Activated T-cell treated with anti-CD3 and anti-CD28 coated beads for 1 hour (primary cell): Measurements from ENCODE around the gene SLC2A10.

ENCODE experiments used
- DNase-seq: peaks from one replicate; pipeline ENCODE4 v3.0.0-alpha.2; 2020; ENCODE audit warnings: low read depth

SLC2A10 gene

DNA sequence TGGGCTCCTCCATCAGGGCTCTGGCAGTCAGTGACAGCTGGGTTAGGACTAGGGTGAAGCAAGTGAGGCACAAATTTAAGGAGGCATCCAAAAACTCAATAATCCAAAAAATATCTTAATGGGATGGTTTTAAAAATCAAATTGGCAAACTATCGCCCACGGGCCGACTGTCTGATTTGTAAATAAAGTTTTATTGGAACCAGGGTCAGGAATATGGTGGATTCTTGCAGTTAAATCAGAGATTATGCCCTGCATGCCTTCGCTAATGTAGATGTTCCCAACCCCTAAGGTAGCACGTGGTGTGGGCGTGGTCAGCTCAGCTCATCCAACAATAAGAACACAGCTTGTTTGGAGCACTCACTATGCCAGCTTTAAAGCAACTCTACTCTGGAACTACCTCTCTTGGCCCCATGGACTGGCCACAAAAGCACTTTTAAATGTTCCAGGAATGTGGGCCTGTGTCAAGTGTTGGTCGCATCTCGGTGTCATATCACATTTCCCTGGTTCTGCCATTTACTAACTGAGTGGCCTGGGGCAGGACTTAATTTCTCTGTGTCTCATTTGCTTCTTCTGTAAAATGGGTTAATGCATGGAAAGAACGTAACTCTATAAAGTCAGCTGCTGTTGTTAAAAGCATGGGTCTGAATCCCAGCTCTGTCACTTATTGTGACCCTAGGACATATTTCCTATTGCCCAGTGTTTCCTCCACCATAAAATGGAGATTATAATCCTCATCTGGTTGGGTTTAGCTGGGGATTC is 27.2 kb upstream of the SLC2A10 start:
- no peak for DNase-seq

DNA sequence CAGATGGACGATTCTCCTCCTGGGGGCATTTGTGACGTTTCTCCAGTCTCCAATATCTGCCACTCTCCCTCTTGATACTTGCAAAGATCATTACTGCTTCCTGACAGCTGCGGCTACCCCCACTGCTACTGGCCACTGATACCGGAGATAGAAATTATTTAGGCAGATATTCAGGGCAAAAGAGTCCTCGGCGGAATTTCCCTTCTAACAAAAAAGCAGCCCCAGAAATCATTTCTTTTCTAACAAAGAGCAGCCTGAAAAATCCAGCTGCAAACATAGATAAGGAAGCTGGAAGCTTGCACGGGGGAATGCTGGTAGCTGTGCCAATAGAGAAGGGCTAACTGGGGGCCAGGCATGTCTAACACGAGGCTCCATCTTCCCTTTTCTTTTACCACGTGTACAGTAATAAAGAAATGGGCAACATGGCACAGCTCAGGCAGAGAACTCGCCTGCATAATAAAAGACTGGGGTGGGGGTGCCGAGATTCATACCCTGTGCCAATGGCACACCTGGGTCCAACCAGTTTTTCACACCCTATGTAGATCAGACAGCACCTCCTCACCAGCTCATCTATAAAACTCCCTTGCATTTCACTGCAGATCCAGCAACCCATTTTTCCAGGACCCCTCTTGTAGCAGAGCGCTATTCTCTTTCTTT is 26.3 kb upstream of the SLC2A10 start:
- DNase-seq = no peak

- DNase-seq = no peak
Observed at GRCh38 chr20:46683668-46683938, 25.8 kb upstream of the SLC2A10 start.

DNA sequence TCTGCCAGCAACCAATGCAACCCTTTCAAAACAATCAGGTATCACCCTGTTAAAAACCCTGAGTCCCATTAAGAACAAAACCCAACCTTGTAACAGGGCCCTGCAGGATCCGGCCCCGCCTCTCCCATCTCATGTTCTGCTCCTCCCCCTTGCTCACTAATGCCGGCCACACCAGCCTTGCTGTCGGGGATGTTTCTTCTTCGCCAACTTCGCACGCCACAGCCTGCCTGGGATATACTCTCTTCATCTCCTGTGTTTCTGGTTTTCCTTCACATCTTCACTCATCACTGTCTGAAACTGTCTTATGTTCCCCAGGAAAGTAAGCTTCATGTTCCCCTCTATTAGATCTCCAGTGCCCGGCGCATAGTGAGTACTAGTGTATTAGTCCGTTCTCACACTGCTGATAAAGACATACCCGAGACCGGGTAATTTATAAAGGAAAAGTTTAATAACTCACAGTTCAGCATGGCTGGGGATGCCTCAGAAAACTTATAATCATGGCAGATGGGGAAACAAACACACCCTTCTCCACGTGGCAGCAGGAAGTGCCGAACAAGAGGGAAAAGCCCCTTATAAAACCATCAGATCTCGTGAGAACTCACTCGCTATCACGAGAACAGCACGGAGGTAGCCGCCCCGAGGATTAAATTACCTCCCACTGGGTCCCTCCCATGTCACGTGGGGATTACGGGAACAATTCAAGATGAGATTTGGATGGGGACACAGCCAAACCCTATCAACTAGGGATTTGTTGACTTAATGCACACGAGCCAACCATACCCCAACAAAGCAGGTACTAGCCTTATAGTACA is 25.3 kb upstream of the SLC2A10 start:
- DNase-seq = no peak

DNA sequence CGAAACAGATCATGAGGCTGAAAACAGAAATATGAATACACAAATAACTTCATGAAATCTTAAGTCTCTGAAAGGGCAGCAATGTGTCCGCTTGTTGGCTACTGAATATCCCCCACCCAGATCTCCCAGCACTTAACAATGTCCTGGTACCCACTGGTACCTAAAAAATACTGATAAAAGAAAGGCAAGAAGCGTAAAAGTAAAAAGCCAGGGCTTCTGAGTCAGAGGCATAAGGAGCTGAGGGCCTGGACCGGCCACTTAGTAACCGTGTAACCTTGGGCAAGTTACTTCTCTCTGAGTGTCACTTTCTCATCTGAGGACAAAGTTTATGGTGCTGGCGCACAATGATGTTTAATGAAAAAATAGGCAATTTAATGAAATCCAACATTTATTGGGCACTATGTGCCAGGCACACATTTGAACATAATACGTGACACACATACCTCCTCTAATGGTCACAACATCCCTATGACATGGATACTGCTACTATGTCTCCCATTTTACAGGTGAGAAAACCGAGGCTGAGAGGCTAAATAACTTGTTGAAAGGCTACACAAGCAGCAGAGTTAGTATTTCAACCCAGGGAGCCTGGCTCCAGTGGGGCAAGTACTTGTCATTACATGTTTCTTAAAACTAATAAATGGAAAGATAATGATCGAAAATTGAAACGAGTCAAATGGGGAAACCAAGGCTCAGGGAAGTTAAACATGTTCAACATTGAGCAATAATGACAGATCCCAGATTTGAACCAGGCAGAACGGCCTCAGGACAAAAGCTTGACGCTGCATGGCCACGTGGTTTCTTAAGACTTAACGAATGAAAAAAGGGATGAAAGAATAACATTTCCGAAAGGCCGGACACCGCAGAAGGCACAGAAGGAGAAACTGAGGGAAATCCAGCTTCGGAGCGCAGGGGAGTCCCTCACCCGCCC is 21.0 kb upstream of the SLC2A10 start:
- no peak for DNase-seq

GRCh38 chr20:46689082-46689753 is 20.2 kb upstream of the SLC2A10 start, which contains the start of gene TP53RK:
Gene TP53RK (minus strand): TSS chr20:46689444. CDS start chr20:46689414, 30 bp downstream.
- peak; percentile 91 for DNase-seq

DNA sequence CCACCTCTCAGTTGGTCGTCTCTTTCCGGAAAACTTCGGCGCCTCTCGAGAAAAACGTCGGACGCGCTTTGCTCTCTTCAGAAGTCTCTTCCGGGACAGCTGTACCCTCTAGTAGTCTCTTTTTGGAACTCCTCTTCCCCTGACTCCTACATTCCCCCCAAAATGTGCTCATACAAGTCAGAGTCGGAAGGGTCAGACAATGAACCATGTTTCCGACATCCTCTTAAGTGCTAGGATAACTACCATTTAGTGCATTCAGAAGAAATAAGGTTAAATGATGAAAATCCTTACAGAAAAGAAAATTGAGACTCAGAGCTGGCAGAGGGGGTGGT is 19.7 kb upstream of the SLC2A10 start:
- no peak for DNase-seq

- no peak for DNase-seq
Observed at GRCh38 chr20:46690219-46691106, 19.0 kb upstream of the SLC2A10 start.

GRCh38 chr20:46691196-46691595 is 18.3 kb upstream of the SLC2A10 start:
- DNase-seq = no peak

DNA sequence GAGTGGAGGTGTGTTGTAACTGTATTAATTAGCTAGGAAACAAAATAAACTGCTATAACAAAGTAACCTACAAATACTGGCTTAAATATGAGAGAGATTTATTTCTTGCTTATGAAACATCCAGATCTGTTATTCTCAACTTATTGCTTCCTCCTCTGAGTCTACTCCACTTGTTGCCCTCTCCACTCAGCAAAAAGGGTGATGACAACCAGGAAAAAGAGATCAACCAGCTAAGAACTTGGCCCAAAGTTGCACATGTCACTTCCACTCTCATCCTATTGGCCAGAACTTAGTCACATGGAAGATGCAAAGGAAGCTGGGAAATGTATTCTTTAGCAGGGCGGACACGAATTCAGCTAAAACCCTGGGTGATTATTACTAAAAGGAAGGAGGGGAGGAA is 15.0 kb upstream of the SLC2A10 start:
- no peak for DNase-seq

DNA sequence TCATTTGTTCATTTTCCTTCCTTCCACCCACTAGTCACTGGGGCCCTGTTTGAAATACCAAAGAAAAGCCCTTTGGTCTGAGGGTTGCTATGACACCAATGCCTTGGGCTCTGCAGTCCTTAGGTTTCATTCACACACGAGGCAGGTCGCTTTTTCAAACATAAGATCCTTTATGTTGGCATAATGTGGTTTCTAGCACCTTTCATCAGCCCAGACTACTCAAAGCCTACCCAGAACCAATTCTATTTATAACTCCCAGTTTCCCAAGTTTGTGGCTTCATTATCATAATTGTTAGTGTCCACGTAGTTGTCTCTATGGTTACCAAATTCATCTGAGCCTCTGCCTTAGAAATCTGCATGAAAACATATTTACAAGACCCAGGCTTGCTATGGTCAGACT is 13.6 kb upstream of the SLC2A10 start:
- DNase-seq = no peak

DNA sequence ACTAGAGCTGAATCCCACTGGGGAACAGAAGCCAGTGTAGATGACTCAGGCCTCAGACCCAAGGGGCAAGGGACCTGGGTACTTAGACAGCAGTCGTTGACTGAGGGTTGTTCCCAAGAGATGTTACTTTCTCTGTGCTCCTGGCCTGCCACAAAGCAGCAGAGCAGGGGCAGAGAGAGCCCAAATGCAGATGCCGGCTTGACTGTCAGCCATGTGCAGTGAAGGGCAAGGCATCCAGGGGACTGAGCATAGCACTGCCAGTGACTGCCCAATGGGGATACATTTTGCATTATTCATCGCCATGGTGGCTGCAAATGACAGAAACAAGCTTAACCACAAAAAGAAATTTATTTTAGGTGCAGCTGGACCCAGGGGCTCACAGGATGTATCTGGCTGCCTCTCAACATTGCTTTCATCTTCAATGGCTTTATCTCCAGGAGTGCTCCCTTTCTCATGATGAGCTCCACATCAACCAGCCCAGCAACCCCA is 12.6 kb upstream of the SLC2A10 start:
- DNase-seq = no peak

DNA sequence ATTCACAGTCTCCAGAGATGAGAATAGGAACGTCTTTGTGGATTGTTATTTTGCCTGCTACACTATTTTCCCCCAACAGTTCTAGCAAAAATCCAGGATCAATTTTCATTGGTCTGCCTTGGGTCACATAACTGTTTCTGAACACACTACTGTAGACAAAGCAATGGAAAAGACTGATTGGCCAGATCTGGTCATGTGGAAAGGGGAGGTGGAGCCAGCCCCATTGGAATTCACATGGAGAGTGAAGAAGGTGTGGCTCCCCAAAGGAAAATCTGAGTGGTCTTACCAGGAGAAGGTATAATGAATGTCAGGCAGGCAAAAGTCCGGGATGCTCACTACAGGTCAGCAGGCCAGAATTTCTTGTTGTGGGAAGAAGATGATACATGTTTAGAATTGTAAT is 10.7 kb upstream of the SLC2A10 start:
- DNase-seq = no peak

DNA sequence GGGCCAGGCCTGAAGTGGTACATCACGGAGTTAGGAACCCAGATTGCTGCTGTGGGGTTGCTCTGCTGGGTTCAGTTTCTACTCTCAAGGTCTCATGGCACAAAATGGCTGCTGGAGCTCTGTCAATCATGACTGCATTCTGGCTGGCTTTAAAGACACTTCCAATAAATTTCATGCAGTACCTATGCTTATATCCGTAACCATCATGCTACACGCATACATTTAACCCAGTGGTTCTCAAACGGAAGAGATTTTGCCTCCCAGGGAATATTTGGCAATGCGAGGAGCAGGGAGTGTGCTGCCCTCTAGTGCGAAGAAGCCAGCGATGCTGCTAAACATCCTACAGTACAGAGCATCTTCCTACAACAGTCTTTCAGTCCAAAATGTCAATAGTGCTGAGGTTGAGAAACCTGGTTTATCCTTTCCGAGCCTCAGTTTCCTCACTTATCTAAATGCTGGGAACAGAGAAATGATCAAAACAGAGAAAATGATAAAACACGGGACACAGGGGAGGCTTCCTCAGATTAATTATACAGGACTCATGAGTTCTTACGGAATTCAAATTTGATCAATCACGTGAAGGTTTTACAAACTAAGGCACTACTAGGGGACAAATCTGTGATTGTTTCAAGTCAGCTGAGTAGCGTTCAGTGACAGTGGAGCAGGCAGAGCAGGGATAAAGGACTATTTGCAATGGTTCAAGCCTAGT is 9.6 kb upstream of the SLC2A10 start:
- no peak for DNase-seq

DNA sequence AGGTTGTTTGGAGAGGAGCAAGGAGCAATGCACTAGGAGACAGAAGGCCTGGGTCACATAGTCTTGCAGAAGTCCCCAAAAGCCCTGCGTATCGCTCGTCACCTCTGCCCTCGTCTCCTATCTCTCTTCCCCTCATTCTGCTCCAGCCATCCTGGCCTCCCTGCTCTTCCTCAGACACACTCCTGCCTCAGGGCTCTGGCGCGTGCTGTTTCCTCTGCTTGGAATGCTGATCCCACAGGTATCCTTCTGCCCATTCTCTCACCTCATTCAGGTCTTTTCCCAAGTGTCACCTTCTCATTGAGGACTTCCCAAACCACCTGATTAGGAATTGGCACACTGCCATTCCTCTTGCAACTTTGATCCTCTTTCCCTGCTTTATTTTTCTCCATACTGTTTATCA is 9.0 kb upstream of the SLC2A10 start:
- no peak for DNase-seq

GRCh38 chr20:46701057-46701456 is 8.4 kb upstream of the SLC2A10 start:
- DNase-seq = no peak

- no peak for DNase-seq
Observed at GRCh38 chr20:46701556-46701955, 7.9 kb upstream of the SLC2A10 start.

- DNase-seq = no peak
Observed at GRCh38 chr20:46701986-46702385, 7.5 kb upstream of the SLC2A10 start.

DNA sequence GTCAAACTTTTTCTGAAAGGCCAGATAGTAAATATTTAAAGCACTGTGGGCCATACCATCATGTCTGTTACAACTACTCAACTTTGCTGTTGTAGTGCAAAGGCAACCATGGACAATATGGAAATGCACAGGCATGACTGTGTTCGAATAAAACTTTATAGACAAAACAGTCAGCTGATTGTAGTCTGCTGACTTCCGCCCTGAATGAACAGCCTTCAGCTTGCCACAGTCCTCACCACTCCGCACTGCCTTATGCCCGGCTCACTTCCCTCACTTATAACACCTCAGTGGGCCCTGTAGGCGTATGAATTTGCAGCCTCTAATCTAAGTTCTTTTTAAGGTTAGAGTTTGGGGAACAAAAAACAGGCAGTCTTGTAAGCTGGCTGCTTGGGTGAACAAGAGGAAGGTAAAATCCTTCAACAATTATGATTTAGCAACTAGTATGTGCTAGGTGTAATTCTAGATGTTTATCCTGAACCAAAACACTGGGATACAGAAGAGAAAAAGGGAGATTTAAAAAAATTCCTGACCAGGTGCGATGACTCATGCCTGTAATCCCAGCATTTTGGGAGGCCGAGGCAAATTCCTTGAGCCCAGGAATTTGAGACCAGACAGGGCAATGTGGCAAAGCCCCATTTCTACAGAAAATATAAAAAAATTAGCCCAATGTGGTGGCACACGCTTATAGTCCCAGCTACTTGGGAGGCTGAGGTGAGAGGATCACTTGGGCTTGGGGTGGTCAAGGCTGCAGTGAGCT is 6.8 kb upstream of the SLC2A10 start:
- DNase-seq = no peak
